ENCODE results near the gene KCNJ14. TPM values are rescaled to one million over a fixed set of nuclear protein-coding genes. Genes with fewer than 3 reads are reported as not detected.

The KCNJ14 gene
- total RNA-seq (1 to 10 TPM; 2.5 to 3.6 TPM), polyA plus RNA-seq (under 1 TPM; 0.18 to 0.22 TPM)

GRCh38 chr19:48455171-48455907, at the start of gene KCNJ14:
TSS of gene KCNJ14 (plus strand) at chr19:48455574. CDS start at chr19:48461725, 6,151 bp downstream.
- Mint-ChIP-seq H3K9me3 (no peaks in the 10 kb centered on the region), H3K27me3 (no peaks in the 10 kb centered on the region), H3K4me3 (no peak within 1 kb of the TSS), H3K36me3 (peaks cover 27 to 38% of the 10 kb centered on the region in 2 donors), H3K4me1 (peaks cover 0 to 5% (median 5%) of the 10 kb centered on the region in 4 donors), H3K27ac (peak within 1 kb of the TSS in 1 of 7 donors; percentile 55)
- POLR2A ChIA-PET (ENCODE audit: partially characterized antibody) = no interaction called here
- intact Hi-C loops (cut with micrococcal nuclease) = no loop called here
- Histone ChIP-seq H3K36me3 (ENCODE audit: insufficient read depth, low read length) (peaks cover 32% of the 10 kb centered on the region), H3K27me3 (ENCODE audit: insufficient read depth, low read length) (no peaks in the 10 kb centered on the region), H3K4me1 (ENCODE audit: insufficient read depth, low read length) (no peaks in the 10 kb centered on the region), H3K9me3 (ENCODE audit: control insufficient read depth in 1 of 2, low read length in 2 of 2) (no peaks in the 10 kb centered on the region), H3K27ac (ENCODE audit: low read depth, low read length) (no peak within 1 kb of the TSS), H3K4me3 (ENCODE audit: low read length in 2 of 2) (no peak within 1 kb of the TSS)
- DNase-seq = no peak
- CTCF ChIA-PET (ENCODE audit: partially characterized antibody) = no interaction called here

GRCh38 chr19:48405850-48406249, 49.5 kb upstream of the KCNJ14 start:
- Histone ChIP-seq H3K9me3 (ENCODE audit: control insufficient read depth in 1 of 2, low read length in 2 of 2) (no peaks in the 10 kb centered on the region), H3K4me1 (ENCODE audit: insufficient read depth, low read length) (no peaks in the 10 kb centered on the region), H3K27ac (ENCODE audit: low read depth, low read length) (no peak overlapping the region), H3K36me3 (ENCODE audit: insufficient read depth, low read length) (no peaks in the 10 kb centered on the region), H3K4me3 (ENCODE audit: low read length in 2 of 2) (no peak overlapping the region), H3K27me3 (ENCODE audit: insufficient read depth, low read length) (no peaks in the 10 kb centered on the region)
- Mint-ChIP-seq H3K9me3 (peaks cover 0 to 2% (median 0%) of the 10 kb centered on the region in 8 donors), H3K27ac (no peak overlapping the region), H3K36me3 (no peaks in the 10 kb centered on the region), H3K27me3 (peaks cover 4 to 7% of the 10 kb centered on the region in 2 donors), H3K4me3 (no peak overlapping the region), H3K4me1 (peaks cover 4 to 12% (median 8%) of the 10 kb centered on the region in 4 donors)
- DNase-seq = no peak
- CTCF ChIA-PET (ENCODE audit: partially characterized antibody) = interaction anchor here (1.2 kb wide), 1 partner anchor 15 kb away, joined by 8 read pairs; the partner anchor contains the start of gene KDELR1
- intact Hi-C loops (cut with micrococcal nuclease) = no loop called here
- POLR2A ChIA-PET (ENCODE audit: partially characterized antibody) = interaction anchor here (0.9 kb wide), 1 partner anchor 11 kb away, joined by 3 read pairs; no protein-coding TSS in a partner anchor

- H3K9me3 Mint-ChIP-seq = no peaks in the 10 kb centered on the region
- H3K36me3 Mint-ChIP-seq = no peaks in the 10 kb centered on the region
- peak overlapping the region in 4 of 7 donors; percentile 12 to 67 (median 48) for H3K27ac Mint-ChIP-seq
- Histone ChIP-seq H3K9me3 (ENCODE audit: control insufficient read depth in 1 of 2, low read length in 2 of 2) (no peaks in the 10 kb centered on the region), H3K36me3 (ENCODE audit: insufficient read depth, low read length) (no peaks in the 10 kb centered on the region), H3K4me3 (ENCODE audit: low read length in 2 of 2) (peak overlapping the region in 1 of 2 donors; percentile 49), H3K4me1 (ENCODE audit: insufficient read depth, low read length) (peaks cover 18% of the 10 kb centered on the region), H3K27me3 (ENCODE audit: insufficient read depth, low read length) (no peaks in the 10 kb centered on the region), H3K27ac (ENCODE audit: low read depth, low read length) (no peak overlapping the region)
- H3K27me3 Mint-ChIP-seq = peaks cover 0 to 2% of the 10 kb centered on the region in 2 donors
- intact Hi-C loops (cut with micrococcal nuclease) = no loop called here
- CTCF ChIA-PET (ENCODE audit: partially characterized antibody) = interaction anchor here (1.2 kb wide), 2 partner anchors 11 to 23 kb away, joined by 4 to 7 read pairs; partner anchors contain the start of gene KDELR1
- peaks cover 11 to 39% (median 21%) of the 10 kb centered on the region in 4 donors for H3K4me1 Mint-ChIP-seq
- POLR2A ChIA-PET (ENCODE audit: partially characterized antibody) = interaction anchor here (0.6 to 1.9 kb wide), 6 partner anchors 11 to 1051 kb away, joined by 3 to 7 read pairs (median 3); partner anchors contain the start of genes GRWD1 and KDELR1
- no peak for DNase-seq
- peak overlapping the region in 6 of 8 donors; percentile 81 to 91 (median 84) for H3K4me3 Mint-ChIP-seq
Observed at GRCh38 chr19:48413879-48414587, 41.3 kb upstream of the KCNJ14 start.

DNA sequence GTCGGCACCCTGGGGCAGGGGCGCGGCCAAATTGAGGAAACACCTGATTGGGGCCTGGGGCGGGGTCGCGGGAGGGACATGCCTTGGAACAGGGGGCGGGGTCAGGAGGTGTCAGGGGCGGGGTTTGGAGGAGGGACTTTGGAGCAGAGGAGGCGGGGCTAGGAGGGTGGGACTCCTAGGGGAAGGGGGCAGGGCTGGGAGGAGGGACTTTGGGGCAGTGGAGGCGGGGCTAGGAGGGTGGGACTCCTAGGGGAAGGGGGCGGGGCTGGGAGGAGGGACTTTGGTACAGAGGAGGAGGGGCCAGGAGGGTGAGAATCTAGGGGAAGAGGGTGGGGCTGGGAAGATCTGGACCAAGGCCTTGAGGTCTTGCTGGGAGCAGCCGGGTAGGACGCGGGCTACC, 40.0 kb upstream of the KCNJ14 start:
- DNase-seq = peak; percentile 51 to 84 (median 61)
- Histone ChIP-seq H3K9me3 (ENCODE audit: control insufficient read depth in 1 of 2, low read length in 2 of 2) (no peaks in the 10 kb centered on the region), H3K4me1 (ENCODE audit: insufficient read depth, low read length) (peaks cover 19% of the 10 kb centered on the region), H3K4me3 (ENCODE audit: low read length in 2 of 2) (peak overlapping the region in 1 of 2 donors; percentile 49), H3K36me3 (ENCODE audit: insufficient read depth, low read length) (no peaks in the 10 kb centered on the region), H3K27ac (ENCODE audit: low read depth, low read length) (no peak overlapping the region), H3K27me3 (ENCODE audit: insufficient read depth, low read length) (no peaks in the 10 kb centered on the region)
- H3K36me3 Mint-ChIP-seq = no peaks in the 10 kb centered on the region
- POLR2A ChIA-PET (ENCODE audit: partially characterized antibody) = interaction anchor here (1.0 to 1.7 kb wide), 3 partner anchors 12 to 51 kb away, joined by 3 read pairs; partner anchors contain the start of genes SYNGR4 and TMEM143
- H3K27ac Mint-ChIP-seq = peak overlapping the region in 4 of 7 donors; percentile 29 to 62 (median 34)
- H3K27me3 Mint-ChIP-seq = peaks cover 0 to 2% of the 10 kb centered on the region in 2 donors
- H3K9me3 Mint-ChIP-seq = no peaks in the 10 kb centered on the region
- intact Hi-C loops (cut with micrococcal nuclease) = no loop called here
- H3K4me1 Mint-ChIP-seq = peaks cover 14 to 43% (median 24%) of the 10 kb centered on the region in 4 donors
- CTCF ChIA-PET (ENCODE audit: partially characterized antibody) = no interaction called here
- peak overlapping the region; percentile 31 to 88 (median 70) for H3K4me3 Mint-ChIP-seq

DNA sequence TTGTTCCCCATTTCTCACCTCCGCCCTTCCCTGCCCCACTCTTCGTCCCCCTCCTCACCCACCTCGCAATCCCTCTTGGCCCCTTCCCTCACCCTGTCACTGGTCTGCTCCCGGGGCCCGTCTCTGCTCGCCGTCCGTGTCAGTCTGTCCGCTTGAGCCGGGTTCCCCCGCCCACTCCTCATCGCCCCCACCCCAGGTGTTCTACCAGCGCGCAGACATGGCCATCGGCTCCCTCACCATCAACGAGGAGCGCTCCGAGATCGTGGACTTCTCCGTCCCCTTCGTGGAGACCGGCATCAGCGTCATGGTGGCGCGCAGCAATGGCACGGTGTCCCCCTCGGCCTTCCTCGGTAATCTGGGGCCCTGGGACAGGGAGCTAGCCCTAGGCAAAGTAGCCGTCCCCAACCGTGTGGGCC, 39.6 kb upstream of the KCNJ14 start:
- peaks cover 19% of the 10 kb centered on the region for H3K4me1 ChIP-seq (ENCODE audit: insufficient read depth, low read length)
- Mint-ChIP-seq H3K9me3 (no peaks in the 10 kb centered on the region), H3K4me3 (peak overlapping the region in 7 of 8 donors; percentile 17 to 88 (median 70)), H3K36me3 (no peaks in the 10 kb centered on the region), H3K4me1 (peaks cover 14 to 40% (median 24%) of the 10 kb centered on the region in 4 donors), H3K27ac (peak overlapping the region in 3 of 7 donors; percentile 7 to 46 (median 18)), H3K27me3 (peaks cover 0 to 2% of the 10 kb centered on the region in 2 donors)
- H3K9me3 ChIP-seq (ENCODE audit: control insufficient read depth in 1 of 2, low read length in 2 of 2) = no peaks in the 10 kb centered on the region
- intact Hi-C loops (cut with micrococcal nuclease) = no loop called here
- no peak overlapping the region for H3K4me3 ChIP-seq (ENCODE audit: low read length in 2 of 2)
- CTCF ChIA-PET (ENCODE audit: partially characterized antibody) = no interaction called here
- no peaks in the 10 kb centered on the region for H3K27me3 ChIP-seq (ENCODE audit: insufficient read depth, low read length)
- POLR2A ChIA-PET (ENCODE audit: partially characterized antibody) = interaction anchor here (1.1 kb wide), 1 partner anchor 52 kb away, joined by 3 read pairs; the partner anchor contains the start of genes SYNGR4 and TMEM143
- no peak overlapping the region for H3K27ac ChIP-seq (ENCODE audit: low read depth, low read length)
- DNase-seq = no peak
- H3K36me3 ChIP-seq (ENCODE audit: insufficient read depth, low read length) = no peaks in the 10 kb centered on the region

- ChIA-PET POLR2A (ENCODE audit: partially characterized antibody) (interaction anchor here (1.5 kb wide), 1 partner anchor 85 kb away, joined by 3 read pairs; no protein-coding TSS in a partner anchor), CTCF (ENCODE audit: partially characterized antibody) (no interaction called here)
- Mint-ChIP-seq H3K27me3 (peaks cover 0 to 2% of the 10 kb centered on the region in 2 donors), H3K27ac (peak overlapping the region in 1 of 7 donors; percentile 31), H3K4me1 (peaks cover 14 to 38% (median 24%) of the 10 kb centered on the region in 4 donors), H3K9me3 (no peaks in the 10 kb centered on the region), H3K4me3 (no peak overlapping the region), H3K36me3 (no peaks in the 10 kb centered on the region)
- Histone ChIP-seq H3K9me3 (ENCODE audit: control insufficient read depth in 1 of 2, low read length in 2 of 2) (no peaks in the 10 kb centered on the region), H3K36me3 (ENCODE audit: insufficient read depth, low read length) (no peaks in the 10 kb centered on the region), H3K27me3 (ENCODE audit: insufficient read depth, low read length) (no peaks in the 10 kb centered on the region), H3K4me3 (ENCODE audit: low read length in 2 of 2) (no peak overlapping the region), H3K27ac (ENCODE audit: low read depth, low read length) (no peak overlapping the region), H3K4me1 (ENCODE audit: insufficient read depth, low read length) (peaks cover 19% of the 10 kb centered on the region)
- no peak for DNase-seq
- intact Hi-C loops (cut with micrococcal nuclease) = no loop called here
Observed at GRCh38 chr19:48417421-48417820, 38.0 kb upstream of the KCNJ14 start.
